22Rv1 (cell line): ENCODE data around the gene NAA10.

Experiments
- H3K27ac ChIP-seq: fragments of 450-650 bp; 2 replicates; pipeline ENCODE4 v1.5.1; 2017
- CTCF ChIP-seq: fragments of 450-650 bp; IDR thresholded peaks from 2 replicates; pipeline ENCODE4 v1.5.1; 2017; ENCODE audit warnings: mild to moderate bottlenecking
- ZFX ChIP-seq: fragments of 450-650 bp; IDR thresholded peaks from 2 replicates; pipeline ENCODE4 v1.6.1; 2017; ENCODE audit warnings: antibody characterized with exemption, borderline replicate concordance

The NAA10 gene

GRCh38 chrX:153956044-153956907 lies 21.4 kb upstream of the NAA10 start:
- no peak overlapping the region for H3K27ac ChIP-seq
- TF ChIP-seq CTCF = no peak
- TF ChIP-seq ZFX = no peak

DNA sequence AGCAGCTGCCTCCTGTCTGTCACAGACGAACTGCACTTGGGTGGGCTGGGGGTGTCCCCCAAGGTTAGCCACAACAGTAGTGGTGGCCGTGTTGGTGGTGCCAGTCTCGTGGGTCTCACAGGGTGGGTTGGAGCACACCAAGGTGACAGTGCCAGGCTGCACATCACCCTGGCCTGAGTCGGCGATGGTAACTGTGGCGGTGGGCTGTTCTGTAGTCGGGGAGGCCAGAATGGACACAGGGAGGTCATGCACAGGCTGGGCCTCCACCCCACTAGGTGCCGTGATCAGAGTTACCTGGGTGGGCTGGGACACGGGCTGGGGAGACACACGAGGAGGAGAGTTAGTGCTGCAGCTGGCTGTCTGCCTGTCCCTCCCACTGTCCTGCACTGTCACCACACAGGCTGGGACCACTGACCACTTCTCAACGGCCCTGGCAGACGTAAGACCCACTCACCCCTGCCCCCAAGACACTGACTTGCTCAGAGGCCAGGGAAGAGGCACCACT lies 20.4 kb upstream of the NAA10 start:
- no peak for TF ChIP-seq ZFX
- no peak for TF ChIP-seq CTCF
- H3K27ac ChIP-seq = no peak overlapping the region

DNA sequence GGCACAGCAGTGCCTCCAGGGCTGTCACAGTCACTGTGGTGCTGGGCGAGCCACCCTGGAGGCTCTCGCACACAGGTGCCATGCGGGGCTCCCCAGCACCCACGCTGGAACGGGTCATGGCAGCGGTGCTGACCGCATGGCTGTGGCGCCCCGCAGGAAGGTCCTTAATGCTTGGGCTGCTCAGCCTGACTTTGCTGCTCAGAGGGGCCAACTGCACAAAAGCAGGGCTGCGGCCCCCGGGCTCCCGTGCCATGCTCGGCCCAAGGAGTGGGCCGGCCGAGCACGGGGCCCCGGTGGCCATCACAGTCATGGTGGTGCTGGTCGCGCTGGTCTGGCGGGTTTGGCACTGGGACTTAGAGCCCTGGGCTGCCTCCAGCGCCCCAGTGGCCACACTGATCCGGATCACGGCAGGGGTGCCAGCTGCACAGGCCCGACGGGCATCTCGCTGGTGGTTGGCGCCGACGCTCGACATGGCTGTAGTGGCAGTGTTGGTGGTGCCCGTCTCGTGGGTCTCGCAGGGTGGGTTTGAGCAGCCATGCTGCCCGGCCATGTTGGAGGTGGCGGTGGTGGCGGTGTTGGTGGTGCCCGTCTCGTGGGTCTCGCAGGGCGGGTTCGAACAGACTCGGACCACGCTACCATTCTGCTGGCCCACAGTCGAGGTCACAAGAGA lies 19.9 kb upstream of the NAA10 start:
- TF ChIP-seq ZFX = no peak
- H3K27ac ChIP-seq = no peak overlapping the region

DNA sequence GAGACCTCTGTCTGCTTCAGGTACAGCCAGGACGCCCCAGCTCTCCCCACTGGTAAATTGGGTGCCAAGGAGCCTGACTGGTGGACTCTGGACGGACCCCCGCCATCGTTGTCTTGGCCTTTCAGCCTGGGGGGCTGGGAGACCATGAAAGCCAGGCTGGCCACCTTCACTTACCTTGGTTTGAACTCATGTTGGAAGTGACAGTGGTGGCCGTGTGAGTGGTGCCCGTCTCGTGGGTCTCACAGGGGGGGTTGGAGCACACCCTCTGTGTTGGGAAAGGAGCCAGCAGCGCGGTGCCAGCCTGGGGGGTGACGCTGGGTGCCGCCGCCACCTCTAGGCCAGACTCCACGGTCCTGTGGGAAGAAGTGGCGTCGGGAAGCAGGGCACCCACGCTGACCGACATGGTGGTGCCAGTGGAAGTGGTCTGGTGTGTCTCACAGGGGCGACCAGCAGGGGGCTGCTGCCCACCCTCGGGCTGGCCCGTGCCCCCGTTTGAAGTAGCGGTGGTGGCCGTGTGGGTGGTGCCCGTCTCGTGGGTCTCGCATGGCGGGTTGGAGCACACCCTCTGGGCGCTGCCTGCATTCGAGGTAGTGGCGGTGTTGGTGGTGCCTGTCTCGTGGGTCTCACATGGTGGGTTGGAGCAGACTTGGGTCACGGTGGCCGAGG lies 19.2 kb upstream of the NAA10 start:
- TF ChIP-seq CTCF (no peak), ZFX (no peak)
- H3K27ac ChIP-seq = no peak overlapping the region

- TF ChIP-seq CTCF = peak; percentile 85
- no peak for TF ChIP-seq ZFX
- no peak overlapping the region for H3K27ac ChIP-seq
Measured at GRCh38 chrX:153953342-153953830, 18.5 kb upstream of the NAA10 start.

- H3K27ac ChIP-seq = no peak overlapping the region
- no peak for TF ChIP-seq CTCF
- TF ChIP-seq ZFX = no peak
Measured at GRCh38 chrX:153952373-153953026, 17.7 kb upstream of the NAA10 start.
